Transverse colon (tissue), 4 donors: ENCODE results near the gene EFNA1. TPM values are rescaled to one million over a fixed set of nuclear protein-coding genes. Genes with fewer than 3 reads are reported as not detected.
A peak's percentile ranks its signal among the peaks of the same experiment; 100 is the strongest.
"Not testable (repeated sequence)": the region's sequence is repeated elsewhere in the genome, so short reads cannot be mapped to it uniquely, and the experiment has no call there.

Source experiments
- DNase-seq: peaks from one replicate; pipeline ENCODE4 v3.0.0-alpha.2; 2019
- H3K27ac ChIP-seq, 4 donors: fragments of 200-600 bp; sonication (generic); 2 replicates each; pipeline ENCODE4 v1.5.1; 2016 to 2018; ENCODE audit warnings: inconsistent platforms in 4 of 4
- H3K27me3 ChIP-seq: fragments of 200-600 bp; sonication (generic); 2 replicates; pipeline ENCODE4 v1.5.1; 2017; ENCODE audit warnings: inconsistent platforms
- H3K36me3 ChIP-seq, 4 donors: fragments of 200-600 bp; sonication (generic); 2 replicates each; pipeline ENCODE4 v1.5.1; 2017 to 2019; ENCODE audit warnings: inconsistent platforms in 4 of 4
- H3K4me1 ChIP-seq, 4 donors: fragments of 200-600 bp; sonication (generic); 2 replicates each; pipeline ENCODE4 v1.5.1; 2017 to 2020; ENCODE audit warnings: inconsistent platforms in 4 of 4
- H3K4me3 ChIP-seq, 4 donors: fragments of 200-600 bp; sonication (generic); 1 replicate in 1 of 4; 2 replicates in 3 of 4; pipeline versions ENCODE4 v1.5.1 to v1.6.1; 2017 to 2019; ENCODE audit warnings: inconsistent platforms in 4 of 4
- H3K9me3 ChIP-seq, 2 donors: fragments of 200-600 bp; sonication (generic); 2 replicates each; pipeline ENCODE4 v1.5.1; 2017 to 2019; ENCODE audit warnings: inconsistent platforms in 2 of 2
- CTCF ChIP-seq, 5 experiments: fragments of 200-600 bp in 3 of 5; fragments of 450-650 bp in 2 of 5; sonication (generic) in 3 of 5; IDR thresholded peaks; 1 replicate in 2 of 5; 2 replicates in 3 of 5; pipeline ENCODE4 v1.5.1; 2016 to 2017; ENCODE audit warnings: antibody characterized with exemption in 5 of 5, inconsistent platforms in 3 of 5, mild to moderate bottlenecking in 2 of 5, moderate library complexity in 1 of 5
- EP300 ChIP-seq: sonication (generic); formaldehyde crosslinking; IDR thresholded peaks from one replicate; pipeline ENCODE4 v1.6.1; 2017; ENCODE audit warnings: antibody characterized with exemption, low read depth
- POLR2A ChIP-seq: fragments of 450-650 bp; IDR thresholded peaks from one replicate; pipeline ENCODE4 v1.6.1; 2016; ENCODE audit warnings: antibody characterized with exemption, mild to moderate bottlenecking, moderate library complexity
- POLR2AphosphoS5 ChIP-seq, 3 donors: sonication (generic); formaldehyde crosslinking; IDR thresholded peaks; one replicate each; pipeline ENCODE4 v1.6.1; 2016; ENCODE audit warnings: antibody characterized with exemption in 3 of 3
- WGBS, 2 donors: methylation state at CpG; one replicate each; pipeline ENCODE4 v1.1.5; 2018; ENCODE audit warnings: low coverage in 1 of 2; 5-methylcytosine and 5-hydroxymethylcytosine counted together
- in situ Hi-C, 4 donors: fragments of 200-750 bp; cut with MboI; loops; one replicate each; pipeline versions ENCODE4 v1.15.0 to v1.15.1; 2017; ENCODE audit warnings: low sequenced_read_pairs in 3 of 4, low pct_ligation_motif_present in 1 of 4, low pct_unique_long_range_greater_than_20kb in 1 of 4
- intact Hi-C: fragments of 100-400 bp; cut with DNase I; formaldehyde crosslinking; loops from one replicate; pipeline ENCODE4 v1.15.1; 2023; ENCODE audit warnings: low total_unique reads
- total RNA-seq, 4 donors: library from RNA; depleted of rRNA; stranded (reverse); fragments of >200 nt; gene quantifications; one replicate each; pipeline ENCODE4 v1.1.0, GENCODE V29; 2016

The EFNA1 gene
- total RNA-seq, 4 donors from 2014 or later: 18.5 to 108 (median 62.7) TPM

DNA sequence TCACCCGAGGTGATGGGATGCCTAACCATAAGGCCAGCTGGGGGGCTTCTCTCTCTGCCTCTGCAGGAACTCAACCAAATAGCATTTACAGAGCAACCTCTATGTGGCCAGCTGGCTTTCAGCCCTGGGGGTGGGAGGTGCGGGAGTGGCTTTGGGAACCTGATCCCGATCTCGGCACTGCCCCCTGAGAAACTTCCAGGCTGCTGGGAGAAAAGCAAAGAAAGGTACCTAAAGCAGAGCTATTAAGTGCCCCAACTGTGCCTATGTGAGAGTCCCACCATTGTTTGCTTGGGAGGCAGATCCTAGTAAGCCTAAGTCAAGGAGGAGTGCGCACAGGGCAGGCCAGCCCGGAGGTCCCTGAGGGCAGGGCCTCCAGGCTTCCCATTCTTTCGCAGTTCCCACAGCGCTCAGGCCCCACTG lies 38.4 kb downstream of the EFNA1 start:
- Histone ChIP-seq H3K4me1 (peaks cover 9 to 17% (median 11%) of the 10 kb centered on the region in 4 donors), H3K9me3 (no peaks in the 10 kb centered on the region), H3K27ac (peak overlapping the region in 2 of 4 donors; percentile 46 to 54), H3K4me3 (no peak overlapping the region), H3K27me3 (no peaks in the 10 kb centered on the region), H3K36me3 (no peaks in the 10 kb centered on the region)
- in situ Hi-C loops (loop anchor here (5.0 to 25.0 kb wide), 3 partner anchors 71 to 254 kb away; no protein-coding TSS in a partner anchor), intact Hi-C loops (loop anchor here (2.0 kb wide), 1 partner anchor 71 kb away; no protein-coding TSS in a partner anchor)
- 68 to 78% methylated on average over 5 to 8 of the region's 8 CpGs for WGBS, 2 donors
- TF ChIP-seq CTCF (IDR thresholded peaks at IDR 0.05): no peak
- TF ChIP-seq POLR2A: no peak
- DNase-seq: no peak

DNA sequence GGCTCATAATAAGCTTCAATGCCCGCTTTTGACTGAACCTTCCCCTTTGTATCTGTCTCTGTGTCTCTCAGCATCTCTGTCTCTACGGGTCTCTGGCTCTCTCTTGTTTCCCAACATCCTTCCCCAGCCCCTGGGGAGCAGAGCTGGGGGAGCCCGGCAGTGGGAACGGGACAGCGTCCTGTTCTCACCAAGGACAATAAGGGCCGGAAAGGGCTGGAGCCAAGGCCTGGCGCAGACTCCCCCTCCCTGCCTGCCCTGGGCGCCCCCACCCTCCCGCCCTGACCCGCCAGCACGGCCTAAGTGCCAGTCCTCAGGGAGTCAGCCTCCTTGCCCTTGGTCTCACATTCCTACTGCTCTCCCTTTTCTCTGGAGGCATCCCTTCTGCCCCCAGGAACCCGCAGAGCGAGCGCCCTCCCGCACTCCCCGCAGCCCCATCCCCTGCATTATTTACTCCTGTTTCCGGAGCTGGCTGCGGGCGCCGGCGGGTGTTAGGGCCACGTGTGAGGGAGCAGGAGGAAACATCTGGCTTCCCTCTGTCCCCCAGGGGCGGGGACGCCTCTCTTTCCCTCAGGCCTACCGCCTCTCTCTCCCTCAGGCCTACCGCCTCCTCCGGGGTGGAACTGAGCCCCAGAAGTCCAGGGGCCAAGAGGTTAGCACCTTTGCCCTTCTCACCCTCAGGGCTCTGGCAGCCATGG lies 38.9 kb downstream of the EFNA1 start:
- intact Hi-C loops: loop anchor here (2.0 kb wide), 1 partner anchor 72 kb away; no protein-coding TSS in a partner anchor
- H3K4me1 ChIP-seq: peaks cover 9 to 17% (median 11%) of the 10 kb centered on the region in 4 donors

DNA sequence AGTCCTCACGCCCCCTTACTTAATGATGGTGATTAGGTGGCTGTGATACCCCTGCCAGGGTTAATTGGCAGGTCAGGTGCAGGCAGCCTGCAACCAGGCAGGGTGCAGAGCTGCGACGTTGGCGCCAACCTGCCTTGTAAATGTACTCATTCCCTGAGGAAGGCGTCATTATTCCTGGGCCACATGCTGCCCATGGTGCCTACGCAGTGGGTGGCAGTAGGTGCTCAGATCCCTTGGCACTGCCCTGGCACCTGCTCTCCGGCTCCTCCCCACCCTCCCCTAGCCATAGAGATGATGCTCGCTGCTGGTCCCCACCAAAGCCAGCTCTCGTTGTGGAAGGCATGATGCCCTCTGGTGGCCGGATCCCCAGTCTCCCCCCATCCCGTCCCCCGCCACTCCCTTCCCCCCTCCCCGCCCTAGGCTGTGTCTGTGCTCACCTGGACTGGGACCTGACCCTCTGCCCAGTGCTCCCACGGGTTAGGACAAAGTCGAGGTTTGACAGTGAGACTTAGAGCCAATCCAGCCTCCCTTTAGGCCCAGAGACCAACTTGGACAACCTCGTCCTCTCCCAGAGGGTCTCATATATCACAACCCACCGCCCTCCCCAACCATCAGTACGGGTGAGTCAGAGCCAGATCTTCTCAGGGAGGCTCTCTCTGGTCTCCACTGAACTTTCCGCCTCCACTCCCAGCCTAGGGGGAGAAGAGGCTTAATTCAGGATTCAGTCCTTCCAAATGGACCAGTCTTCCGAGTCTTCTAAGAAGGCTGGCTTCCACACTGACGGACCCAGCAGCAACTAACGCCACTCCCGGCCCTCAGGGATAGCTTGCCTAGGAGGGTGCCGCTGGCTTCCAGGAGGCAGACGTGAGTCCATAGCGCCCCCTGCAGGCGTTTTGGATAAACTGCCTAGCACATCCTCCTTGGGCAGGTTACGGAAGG lies 39.8 kb downstream of the EFNA1 start:
- H3K27me3 ChIP-seq: no peaks in the 10 kb centered on the region
- 6% methylated on average over 23 of the region's 28 CpGs; no CpG with 5 or more reads in 1 of the 2 donors for WGBS, 2 donors
- H3K27ac ChIP-seq: peak overlapping the region in 3 of 4 donors; percentile 28 to 54 (median 46)

More for the DNA sequence above, 38.9 kb downstream of the EFNA1 start:
- no peaks in the 10 kb centered on the region for H3K36me3 ChIP-seq
- in situ Hi-C loops: loop anchor here (5.0 to 25.0 kb wide), 3 partner anchors 72 to 254 kb away; no protein-coding TSS in a partner anchor
- no peaks in the 10 kb centered on the region for H3K27me3 ChIP-seq
- TF ChIP-seq EP300: no peak
- no peak for TF ChIP-seq POLR2A
- TF ChIP-seq POLR2AphosphoS5 (IDR thresholded peaks at IDR 0.05): no peak
- TF ChIP-seq CTCF (IDR thresholded peaks at IDR 0.05): no peak
- H3K27ac ChIP-seq: peak overlapping the region in 2 of 4 donors; percentile 46 to 54
- no peak overlapping the region for H3K4me3 ChIP-seq
- peak; percentile 31 for DNase-seq
- 42 to 83% methylated on average over 2 to 27 of the region's 27 CpGs for WGBS, 2 donors
- no peaks in the 10 kb centered on the region for H3K9me3 ChIP-seq

DNA sequence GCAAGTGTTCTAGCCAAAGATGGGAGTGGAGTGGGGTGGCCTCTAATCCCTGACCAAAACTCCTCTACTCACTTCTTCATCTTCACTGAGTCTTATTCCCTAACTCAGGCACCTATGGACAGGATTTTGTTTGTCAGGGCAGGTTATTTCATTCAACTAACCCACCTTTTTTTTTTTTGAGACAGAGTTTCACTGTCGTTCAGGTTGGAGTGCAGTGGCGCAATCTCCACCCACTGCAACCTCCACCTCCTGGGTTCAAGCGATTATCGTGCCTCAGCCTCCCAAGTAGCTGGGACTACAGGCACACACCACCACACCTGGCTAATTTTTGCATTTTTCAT lies 40.4 kb downstream of the EFNA1 start:
- intact Hi-C loops, H3K27me3 ChIP-seq, H3K9me3 ChIP-seq, H3K27ac ChIP-seq, H3K36me3 ChIP-seq, H3K4me3 ChIP-seq, DNase-seq: not testable (repeated sequence)
- WGBS, 2 donors: 26 to 40% methylated on average over 4 of the region's 4 CpGs
- in situ Hi-C loops: loop anchor here (5.0 to 25.0 kb wide), 3 partner anchors 73 to 256 kb away; no protein-coding TSS in a partner anchor
- peaks cover 15 to 26% (median 21%) of the 10 kb centered on the region in 4 donors for H3K4me1 ChIP-seq

More for the DNA sequence above, 39.8 kb downstream of the EFNA1 start:
- in situ Hi-C loops: loop anchor here (5.0 to 25.0 kb wide), 3 partner anchors 73 to 255 kb away; no protein-coding TSS in a partner anchor
- H3K4me3 ChIP-seq: no peak overlapping the region
- no peaks in the 10 kb centered on the region for H3K36me3 ChIP-seq
- no peaks in the 10 kb centered on the region for H3K9me3 ChIP-seq
- peaks cover 15 to 24% (median 18%) of the 10 kb centered on the region in 4 donors for H3K4me1 ChIP-seq
- intact Hi-C loops: loop anchor here (2.0 kb wide), 1 partner anchor 73 kb away; no protein-coding TSS in a partner anchor
- DNase-seq: peak; percentile 94
- TF ChIP-seq CTCF (IDR thresholded peaks at IDR 0.05): peak; percentile 86 to 97 (median 93)
- TF ChIP-seq POLR2A: no peak
